ENCODE measurements around the gene MRPL9.
"Not testable (repeated sequence)": the region's sequence is repeated elsewhere in the genome, so short reads cannot be mapped to it uniquely, and the experiment has no call there.

Gene MRPL9

GRCh38 chr1:151783796-151784195 lies 20.5 kb upstream of the MRPL9 start:
- DNase-seq = peak; percentile 44 to 80 (median 66)

GRCh38 chr1:151782741-151783140 lies 19.4 kb upstream of the MRPL9 start:
- no peak for DNase-seq

- not testable (repeated sequence) for DNase-seq
Observed at GRCh38 chr1:151782026-151782425, 18.7 kb upstream of the MRPL9 start.

GRCh38 chr1:151780736-151781135 lies 17.4 kb upstream of the MRPL9 start:
- peak; percentile 24 to 79 (median 52) for DNase-seq

GRCh38 chr1:151779852-151780251 lies 16.6 kb upstream of the MRPL9 start:
- no peak for DNase-seq

GRCh38 chr1:151777317-151777716 lies 14.0 kb upstream of the MRPL9 start:
- no peak for DNase-seq

- no peak for DNase-seq
Observed at GRCh38 chr1:151776665-151777062, 13.4 kb upstream of the MRPL9 start.

GRCh38 chr1:151775894-151776664 lies 12.8 kb upstream of the MRPL9 start:
- DNase-seq = no peak

GRCh38 chr1:151774256-151774922 lies 11.1 kb upstream of the MRPL9 start:
- DNase-seq = no peak

GRCh38 chr1:151773702-151774101 lies 10.4 kb upstream of the MRPL9 start:
- DNase-seq = no peak

- DNase-seq = not testable (repeated sequence)
Observed at GRCh38 chr1:151769270-151769669, 6.0 kb upstream of the MRPL9 start.

- not testable (repeated sequence) for DNase-seq
Observed at GRCh38 chr1:151768351-151769066, 5.2 kb upstream of the MRPL9 start.

- DNase-seq = peak in 3 of 4 experiments; percentile 14 to 26 (median 21)
Observed at GRCh38 chr1:151763990-151764389, 694 bp upstream of the MRPL9 start.

- no peak for DNase-seq
Observed at GRCh38 chr1:151760597-151761385, 2.5 kb downstream of the MRPL9 start.

- no peak for DNase-seq
Observed at GRCh38 chr1:151759241-151759640, 4.1 kb downstream of the MRPL9 start.

GRCh38 chr1:151756291-151756690 lies 7.0 kb downstream of the MRPL9 start:
- DNase-seq = peak in 3 of 4 experiments; percentile 30 to 39 (median 39)

GRCh38 chr1:151741516-151741915 lies 21.8 kb downstream of the MRPL9 start:
- DNase-seq = no peak

GRCh38 chr1:151739590-151740355 lies 23.5 kb downstream of the MRPL9 start:
- DNase-seq = no peak

- DNase-seq = no peak
Observed at GRCh38 chr1:151737479-151737878, 25.8 kb downstream of the MRPL9 start.

- DNase-seq = no peak
Observed at GRCh38 chr1:151737026-151737425, 26.3 kb downstream of the MRPL9 start.

GRCh38 chr1:151733995-151734394 lies 29.3 kb downstream of the MRPL9 start:
- not testable (repeated sequence) for DNase-seq

- no peak for DNase-seq
Observed at GRCh38 chr1:151733126-151733525, 30.2 kb downstream of the MRPL9 start.
